ENCODE data around the gene PGBD5. TPM values are rescaled to one million over a fixed set of nuclear protein-coding genes. Genes with fewer than 3 reads are reported as not detected.

The PGBD5 gene
- total RNA-seq, 1 experiment from 2014 or later: 1.3 TPM

DNA sequence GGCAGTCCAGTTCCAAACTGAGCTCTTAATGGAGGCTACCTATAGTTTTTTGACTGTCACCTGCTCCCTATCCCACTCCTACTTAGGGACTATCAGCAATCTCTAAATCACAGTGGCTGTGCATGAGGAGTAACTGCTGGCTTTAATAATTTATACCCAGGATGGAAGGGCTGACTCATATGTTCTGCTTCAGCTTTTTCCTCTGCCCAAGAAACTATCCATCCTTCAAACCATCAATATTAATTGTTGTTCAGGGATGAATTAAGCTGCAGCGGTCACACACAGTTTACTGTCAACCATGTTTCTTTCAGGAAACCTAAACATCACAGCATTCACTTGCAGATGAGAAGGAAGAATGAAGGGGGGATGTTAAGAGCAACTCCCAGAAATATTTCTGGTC is 9.0 kb upstream of the PGBD5 start:
- no peak overlapping the region for H3K27ac ChIP-seq

GRCh38 chr1:230431527-230431926 is 5.4 kb upstream of the PGBD5 start:
- Histone ChIP-seq H3K27me3 (replicated peaks) (peaks cover 9% of the 10 kb centered on the region; the same call in 1 of the 2 replicates), H3K9me3 (replicated peaks) (no peaks in the 10 kb centered on the region), H3K4me1 (replicated peaks) (0 out of 2 replicates have a peak, but pooled peaks cover 2% of the 10 kb centered on the region), H3K27ac (no peak overlapping the region), H3K4me3 (no peak overlapping the region), H3K36me3 (no peaks in the 10 kb centered on the region)
- no peak for DNase-seq (ENCODE audit: low read depth in 1 of 2, low spot score in 2 of 2)

More for the DNA sequence above, 9.0 kb upstream of the PGBD5 start:
- Histone ChIP-seq H3K27me3 (replicated peaks) (no peaks in the 10 kb centered on the region), H3K4me1 (replicated peaks) (no peaks in the 10 kb centered on the region), H3K36me3 (no peaks in the 10 kb centered on the region), H3K4me3 (no peak overlapping the region), H3K9me3 (replicated peaks) (no peaks in the 10 kb centered on the region)
- DNase-seq (ENCODE audit: low read depth in 1 of 2, low spot score in 2 of 2): no peak

- no peak for DNase-seq (ENCODE audit: low read depth in 1 of 2, low spot score in 2 of 2)
- Histone ChIP-seq H3K4me1 (replicated peaks) (peaks cover 4% of the 10 kb centered on the region), H3K27me3 (replicated peaks) (peaks cover 11% of the 10 kb centered on the region), H3K4me3 (no peak overlapping the region), H3K27ac (no peak overlapping the region), H3K36me3 (no peaks in the 10 kb centered on the region), H3K9me3 (replicated peaks) (no peaks in the 10 kb centered on the region)
These were observed 4.4 kb upstream of the PGBD5 start for GRCh38 chr1:230430499-230430898.

- Histone ChIP-seq H3K27ac (no peak overlapping the region), H3K9me3 (replicated peaks) (no peaks in the 10 kb centered on the region), H3K27me3 (replicated peaks) (peaks cover 22% of the 10 kb centered on the region), H3K36me3 (no peaks in the 10 kb centered on the region), H3K4me3 (no peak overlapping the region), H3K4me1 (replicated peaks) (peaks cover 7% of the 10 kb centered on the region)
- DNase-seq (ENCODE audit: low read depth in 1 of 2, low spot score in 2 of 2): no peak
These were observed 3.1 kb upstream of the PGBD5 start for GRCh38 chr1:230429067-230429735.

DNA sequence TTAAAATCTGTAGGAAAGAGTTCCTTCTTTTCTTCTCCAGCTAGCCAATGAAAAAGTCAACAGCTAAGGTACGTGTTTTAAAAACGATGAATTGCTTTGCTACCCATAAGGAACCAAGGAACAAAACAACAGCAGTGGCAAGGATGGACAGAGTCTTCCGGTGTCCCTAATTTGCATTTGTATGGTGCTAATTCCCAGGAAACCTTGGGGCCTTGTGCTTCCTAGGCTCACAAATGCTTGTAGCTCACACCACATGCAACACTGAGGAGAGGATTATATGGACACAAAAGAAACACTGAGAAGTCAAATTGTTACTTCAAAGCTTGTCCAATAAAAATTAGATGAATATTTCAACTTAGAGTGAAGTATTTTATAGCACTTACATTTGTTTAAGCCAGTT is 1.8 kb upstream of the PGBD5 start:
- H3K4me3 ChIP-seq: no peak overlapping the region
- no peaks in the 10 kb centered on the region for H3K36me3 ChIP-seq
- DNase-seq (ENCODE audit: low read depth in 1 of 2, low spot score in 2 of 2): no peak
- no peaks in the 10 kb centered on the region for H3K9me3 ChIP-seq (replicated peaks)
- H3K27ac ChIP-seq: no peak overlapping the region
- peaks cover 7% of the 10 kb centered on the region for H3K4me1 ChIP-seq (replicated peaks)
- H3K27me3 ChIP-seq (replicated peaks): peaks cover 32% of the 10 kb centered on the region

DNA sequence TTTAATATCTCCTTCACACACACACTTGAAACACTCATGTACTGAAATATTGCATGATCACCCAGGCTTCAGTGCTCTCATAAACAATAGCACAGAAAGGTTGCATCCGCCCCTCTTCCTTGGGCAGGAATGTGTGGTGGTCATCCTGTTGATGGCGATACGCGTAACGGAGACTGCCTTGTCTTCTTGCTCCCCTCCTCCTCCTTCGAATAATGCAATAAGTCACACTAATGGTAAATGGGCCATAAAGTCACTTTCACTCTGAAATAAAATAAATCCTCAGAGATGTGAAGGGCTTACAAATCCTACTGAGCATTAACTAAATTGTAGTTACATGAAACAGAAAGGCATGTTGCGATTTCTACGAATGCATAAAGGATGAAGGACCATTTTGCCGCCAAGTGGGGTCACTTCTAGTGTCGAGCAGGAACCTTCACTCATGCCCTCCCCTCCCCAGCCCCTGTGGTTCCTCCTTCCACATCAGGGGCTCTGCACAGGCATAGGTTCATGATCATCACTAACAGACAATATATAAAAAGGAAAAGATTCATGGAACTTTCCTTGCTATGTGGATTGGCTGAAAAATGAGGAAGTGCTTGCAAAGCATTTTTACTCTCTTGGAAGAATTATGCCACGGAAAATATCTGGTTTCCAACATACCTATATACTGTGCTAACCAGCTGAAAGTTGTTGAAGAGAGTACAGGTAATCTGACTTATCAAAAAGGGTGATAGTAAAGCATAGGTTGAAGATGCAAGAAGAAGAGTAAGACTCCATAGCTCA is 1.2 kb upstream of the PGBD5 start:
- peaks cover 32% of the 10 kb centered on the region for H3K27me3 ChIP-seq (replicated peaks)

GRCh38 chr1:230425252-230426091 is 660 bp downstream of the PGBD5 start:
- DNase-seq (ENCODE audit: low read depth in 1 of 2, low spot score in 2 of 2): no peak
- no peaks in the 10 kb centered on the region for H3K36me3 ChIP-seq
- peaks cover 32% of the 10 kb centered on the region for H3K27me3 ChIP-seq (replicated peaks)
- no peaks in the 10 kb centered on the region for H3K9me3 ChIP-seq (replicated peaks)
- peaks cover 7% of the 10 kb centered on the region for H3K4me1 ChIP-seq (replicated peaks)
- H3K27ac ChIP-seq: no peak overlapping the region
- H3K4me3 ChIP-seq: peak overlapping the region; percentile 44

More for the DNA sequence above, 1.2 kb upstream of the PGBD5 start:
- Histone ChIP-seq H3K36me3 (no peaks in the 10 kb centered on the region), H3K4me1 (replicated peaks) (peaks cover 7% of the 10 kb centered on the region), H3K27ac (no peak overlapping the region), H3K9me3 (replicated peaks) (no peaks in the 10 kb centered on the region), H3K4me3 (no peak overlapping the region)
- DNase-seq (ENCODE audit: low read depth in 1 of 2, low spot score in 2 of 2): no peak

DNA sequence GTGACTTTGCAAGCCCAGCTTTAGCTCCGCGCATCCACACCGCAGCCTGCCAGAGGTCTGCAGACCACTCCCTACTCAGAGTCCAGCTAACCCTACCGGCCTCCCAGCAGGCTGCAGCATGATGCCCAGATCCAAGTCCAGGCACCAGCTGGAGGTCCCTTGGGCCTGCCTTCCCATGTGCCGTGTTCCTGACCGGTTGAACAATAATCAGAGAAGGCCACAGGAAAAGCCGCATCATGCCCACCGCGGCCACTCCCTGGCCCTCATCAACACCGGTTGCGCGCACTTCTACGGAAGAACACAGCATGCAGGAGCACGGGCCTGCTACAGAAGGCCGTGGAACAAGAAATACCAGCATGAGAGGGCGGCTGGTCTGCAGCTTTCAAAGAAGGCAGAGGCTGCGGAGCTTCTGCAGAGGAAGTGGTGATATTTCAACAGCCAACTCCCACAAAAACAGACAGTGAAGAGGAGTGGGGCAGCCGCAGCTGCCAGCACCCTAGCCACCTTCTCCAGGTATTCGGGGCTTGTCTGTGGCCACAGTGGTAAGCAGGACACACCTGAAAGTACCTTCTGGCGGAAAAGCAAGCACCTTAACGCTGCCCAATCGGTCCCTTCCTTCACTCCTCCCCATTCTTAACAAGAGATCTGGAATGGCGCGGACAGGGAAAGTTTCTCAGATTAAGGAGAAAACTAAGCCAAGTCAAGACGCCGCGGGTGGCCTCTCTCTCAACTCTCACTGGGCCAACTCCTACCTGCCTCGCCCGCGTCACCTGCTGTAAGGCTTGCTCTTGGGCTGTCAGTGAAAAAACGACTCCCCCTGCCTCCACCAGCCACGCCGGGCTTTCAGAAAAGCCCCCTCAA is 1.5 kb downstream of the PGBD5 start:
- peaks cover 7% of the 10 kb centered on the region for H3K4me1 ChIP-seq (replicated peaks)
- H3K9me3 ChIP-seq (replicated peaks): no peaks in the 10 kb centered on the region
- no peak overlapping the region for H3K27ac ChIP-seq
- peaks cover 32% of the 10 kb centered on the region for H3K27me3 ChIP-seq (replicated peaks)
- no peak overlapping the region for H3K4me3 ChIP-seq
- H3K36me3 ChIP-seq: no peaks in the 10 kb centered on the region
- no peak for DNase-seq (ENCODE audit: low read depth in 1 of 2, low spot score in 2 of 2)

DNA sequence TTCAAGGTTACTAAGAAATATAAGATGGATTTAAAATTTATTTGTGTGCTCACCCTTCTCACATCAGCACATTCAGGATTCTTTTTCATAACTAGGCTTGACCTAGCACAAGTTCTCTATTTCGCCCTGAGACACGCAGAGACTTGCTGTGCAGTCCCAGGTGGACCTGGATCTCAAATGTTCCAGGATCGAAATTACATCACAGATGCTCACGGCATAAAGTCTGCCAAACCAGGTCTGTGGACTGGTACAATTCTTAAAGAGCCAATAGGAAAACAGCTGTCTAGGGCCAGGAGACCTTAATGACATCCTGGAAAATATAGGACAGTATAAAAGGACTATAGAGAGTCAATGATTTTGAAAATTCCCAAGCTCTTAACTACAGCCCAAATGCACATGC is 2.2 kb downstream of the PGBD5 start:
- Histone ChIP-seq H3K27ac (no peak overlapping the region), H3K9me3 (replicated peaks) (no peaks in the 10 kb centered on the region), H3K4me1 (replicated peaks) (peaks cover 7% of the 10 kb centered on the region), H3K27me3 (replicated peaks) (peaks cover 32% of the 10 kb centered on the region), H3K4me3 (no peak overlapping the region), H3K36me3 (no peaks in the 10 kb centered on the region)
- DNase-seq (ENCODE audit: low read depth in 1 of 2, low spot score in 2 of 2): no peak

GRCh38 chr1:230423261-230423660 is 2.9 kb downstream of the PGBD5 start:
- Histone ChIP-seq H3K9me3 (replicated peaks) (no peaks in the 10 kb centered on the region), H3K36me3 (no peaks in the 10 kb centered on the region), H3K27me3 (replicated peaks) (peaks cover 32% of the 10 kb centered on the region), H3K27ac (no peak overlapping the region), H3K4me3 (no peak overlapping the region), H3K4me1 (replicated peaks) (peaks cover 7% of the 10 kb centered on the region)
- no peak for DNase-seq (ENCODE audit: low read depth in 1 of 2, low spot score in 2 of 2)

DNA sequence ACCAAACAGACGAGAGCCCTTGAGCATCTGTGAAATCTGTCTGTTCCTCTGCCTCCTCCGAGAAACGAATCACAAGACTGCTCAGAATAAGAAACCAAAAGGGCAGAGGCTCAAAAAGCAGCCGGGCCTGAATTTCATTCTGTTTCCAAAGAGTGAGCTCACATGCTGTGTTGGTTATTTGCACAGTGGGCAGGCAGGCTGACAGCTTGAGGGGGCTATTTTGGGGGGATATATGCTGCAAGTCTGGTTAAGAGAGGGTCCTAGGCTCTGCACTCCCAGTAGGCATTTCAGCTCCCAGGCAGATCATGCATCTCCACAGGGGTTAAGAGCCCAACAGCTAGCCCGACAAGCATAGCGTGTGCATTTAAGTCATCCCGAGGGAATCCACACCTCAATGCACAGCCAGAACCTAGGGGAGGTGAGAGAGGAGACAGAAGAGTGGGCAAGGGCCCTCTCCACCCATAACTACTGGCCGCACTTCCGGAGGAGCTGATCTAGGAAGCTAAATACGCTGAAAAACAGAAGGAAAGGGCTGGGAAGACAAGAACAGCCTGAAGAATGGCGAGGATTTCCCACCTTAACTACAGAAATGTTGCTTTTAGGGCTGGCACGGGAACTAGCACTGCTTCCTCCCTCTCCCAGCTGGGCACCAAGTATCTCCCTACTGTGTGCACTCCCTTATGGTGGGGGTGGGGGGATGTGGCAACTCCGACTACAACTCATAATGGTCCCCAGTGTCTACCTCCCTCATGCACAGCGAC is 3.7 kb downstream of the PGBD5 start:
- peaks cover 31% of the 10 kb centered on the region for H3K27me3 ChIP-seq (replicated peaks)
- peaks cover 7% of the 10 kb centered on the region for H3K4me1 ChIP-seq (replicated peaks)
- H3K36me3 ChIP-seq: no peaks in the 10 kb centered on the region
- no peak overlapping the region for H3K4me3 ChIP-seq
- no peak for DNase-seq (ENCODE audit: low read depth in 1 of 2, low spot score in 2 of 2)
- H3K9me3 ChIP-seq (replicated peaks): no peaks in the 10 kb centered on the region
- no peak overlapping the region for H3K27ac ChIP-seq

- Histone ChIP-seq H3K9me3 (replicated peaks) (no peaks in the 10 kb centered on the region), H3K27ac (no peak overlapping the region), H3K27me3 (replicated peaks) (peaks cover 23% of the 10 kb centered on the region), H3K36me3 (no peaks in the 10 kb centered on the region), H3K4me3 (no peak overlapping the region), H3K4me1 (replicated peaks) (peaks cover 4% of the 10 kb centered on the region)
- DNase-seq (ENCODE audit: low read depth in 1 of 2, low spot score in 2 of 2): no peak
These were observed 4.7 kb downstream of the PGBD5 start for GRCh38 chr1:230421481-230421880.

All from SJSA1 (cell line).